GF-D8 (cell line): ENCODE data around the gene LPCAT2.

Experiments used
- DNase-seq: peaks from one replicate; lab custom pipeline; 2025; lab: John Stamatoyannopoulos, UW

LPCAT2 gene, protein sequence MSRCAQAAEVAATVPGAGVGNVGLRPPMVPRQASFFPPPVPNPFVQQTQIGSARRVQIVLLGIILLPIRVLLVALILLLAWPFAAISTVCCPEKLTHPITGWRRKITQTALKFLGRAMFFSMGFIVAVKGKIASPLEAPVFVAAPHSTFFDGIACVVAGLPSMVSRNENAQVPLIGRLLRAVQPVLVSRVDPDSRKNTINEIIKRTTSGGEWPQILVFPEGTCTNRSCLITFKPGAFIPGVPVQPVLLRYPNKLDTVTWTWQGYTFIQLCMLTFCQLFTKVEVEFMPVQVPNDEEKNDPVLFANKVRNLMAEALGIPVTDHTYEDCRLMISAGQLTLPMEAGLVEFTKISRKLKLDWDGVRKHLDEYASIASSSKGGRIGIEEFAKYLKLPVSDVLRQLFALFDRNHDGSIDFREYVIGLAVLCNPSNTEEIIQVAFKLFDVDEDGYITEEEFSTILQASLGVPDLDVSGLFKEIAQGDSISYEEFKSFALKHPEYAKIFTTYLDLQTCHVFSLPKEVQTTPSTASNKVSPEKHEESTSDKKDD

DNA sequence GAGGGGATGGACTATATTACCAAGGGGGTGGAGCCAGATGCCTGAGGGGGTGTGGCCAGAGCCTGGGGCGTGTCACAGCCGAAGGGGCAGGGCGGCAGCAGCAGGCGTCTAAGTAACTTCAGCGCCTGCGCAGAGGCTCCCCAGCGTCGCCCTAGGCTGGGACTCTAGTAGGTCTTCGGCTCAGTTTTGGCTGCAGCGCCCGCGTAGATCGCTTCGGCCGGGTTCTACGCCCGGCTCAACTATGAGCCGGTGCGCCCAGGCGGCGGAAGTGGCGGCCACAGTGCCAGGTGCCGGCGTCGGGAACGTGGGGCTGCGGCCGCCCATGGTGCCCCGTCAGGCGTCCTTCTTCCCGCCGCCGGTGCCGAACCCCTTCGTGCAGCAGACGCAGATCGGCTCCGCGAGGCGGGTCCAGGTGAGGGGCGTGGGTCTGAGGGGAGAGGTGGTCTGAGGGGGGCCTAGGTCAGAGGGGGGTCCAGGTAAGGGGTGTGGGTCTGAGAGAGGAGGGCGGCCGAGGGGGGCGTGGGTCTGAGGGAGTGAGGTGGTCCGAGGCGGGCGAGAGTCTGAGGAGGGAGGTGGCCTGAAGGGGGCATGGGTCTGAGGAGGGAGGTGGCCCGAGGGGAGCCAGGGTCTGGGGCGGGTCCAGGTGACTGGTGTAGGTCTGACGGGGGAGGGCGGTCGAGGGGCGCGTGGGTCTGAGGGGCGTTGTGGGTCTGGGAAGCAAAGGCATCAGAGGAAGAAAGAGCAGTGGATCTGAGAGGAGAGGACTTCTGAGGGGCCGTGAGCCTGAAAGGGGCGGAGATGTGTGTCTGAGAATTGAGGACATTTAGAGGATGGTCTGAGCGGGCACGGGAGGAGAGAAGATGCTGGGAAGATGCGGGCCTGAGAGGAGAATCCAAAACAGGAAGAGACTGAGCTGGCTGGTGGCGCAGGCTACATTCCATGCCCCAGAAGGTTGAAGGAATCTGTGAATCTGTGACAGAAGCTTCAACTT, at the start of gene LPCAT2:
TSS of gene LPCAT2 (plus strand) at position 132 of the 991 bp plus-strand sequence. CDS start at position 242, 110 bp downstream.
- DNase-seq: peak; percentile 78

DNA sequence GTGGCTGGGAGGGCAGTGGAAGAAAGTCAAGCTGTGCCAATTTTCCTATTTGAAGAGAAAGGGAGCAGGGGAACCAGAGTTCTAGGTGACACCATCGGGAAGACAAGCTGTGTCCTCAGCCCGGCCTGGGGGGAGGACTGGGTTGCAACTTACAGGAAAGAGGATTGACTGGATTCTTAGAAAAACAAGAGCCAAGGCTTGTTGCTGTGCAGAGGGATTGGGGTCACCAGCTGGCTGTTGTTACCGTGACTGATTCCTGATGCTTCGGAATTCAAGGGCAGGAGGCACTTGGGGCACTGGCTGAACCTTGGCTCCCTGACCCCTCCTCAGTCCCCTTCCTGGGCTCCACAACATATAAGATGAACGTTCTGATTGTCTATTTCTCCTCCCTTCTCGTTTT, 46.6 kb upstream of the LPCAT2 start:
- no peak for DNase-seq

DNA sequence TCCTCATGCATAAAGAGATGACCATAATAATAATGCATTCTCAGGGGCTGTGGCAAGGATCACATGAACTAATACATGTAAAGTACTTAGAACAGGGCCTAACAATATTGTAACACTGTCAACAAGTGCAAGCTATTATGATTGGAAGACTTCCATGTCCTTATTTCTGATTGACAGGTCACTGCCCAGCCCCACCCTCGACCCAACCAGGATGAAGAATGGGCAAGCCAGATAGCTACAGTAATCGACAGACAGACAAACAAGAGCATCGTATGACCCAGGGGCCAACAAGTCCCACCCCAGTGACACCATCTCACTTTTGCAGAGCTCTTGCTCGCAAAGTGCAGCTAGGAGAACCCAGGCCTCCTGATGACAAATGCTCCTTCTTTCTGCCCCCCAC, 44.5 kb upstream of the LPCAT2 start:
- DNase-seq: no peak

DNA sequence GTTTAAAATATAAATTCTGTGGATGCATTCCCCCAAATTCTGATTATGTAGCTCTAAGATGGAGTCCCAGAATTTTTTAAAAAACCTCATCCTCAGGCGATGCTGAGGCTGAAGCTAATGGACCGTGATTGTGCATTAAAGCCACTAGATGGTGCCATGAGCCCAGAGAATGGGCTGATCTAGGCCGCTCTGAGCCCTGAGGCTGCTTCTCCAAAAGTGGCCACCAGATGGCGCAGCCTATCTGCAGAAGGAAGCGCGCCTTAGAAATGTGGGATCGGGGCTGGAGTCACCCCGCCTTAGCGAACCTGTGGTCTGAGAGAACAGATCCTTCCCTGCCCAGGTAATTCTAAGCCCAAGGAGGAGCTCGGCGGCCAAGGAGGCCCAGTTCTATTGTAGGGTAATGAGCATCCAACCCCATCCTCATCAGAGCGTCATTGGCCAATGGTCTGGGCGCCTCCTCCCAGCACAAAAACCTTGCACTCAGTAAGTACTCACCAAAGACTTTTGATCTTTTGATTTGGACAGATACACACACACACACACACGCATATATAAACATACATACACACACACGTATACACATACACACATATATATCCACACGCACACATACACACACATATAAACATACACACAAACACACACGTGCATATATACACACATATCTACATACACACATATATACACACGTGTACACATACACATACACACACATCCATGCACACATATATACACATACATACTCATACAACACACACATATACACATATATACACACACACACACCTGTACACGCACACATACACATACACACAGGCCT, 43.6 kb upstream of the LPCAT2 start:
- peak; percentile 25 for DNase-seq

DNA sequence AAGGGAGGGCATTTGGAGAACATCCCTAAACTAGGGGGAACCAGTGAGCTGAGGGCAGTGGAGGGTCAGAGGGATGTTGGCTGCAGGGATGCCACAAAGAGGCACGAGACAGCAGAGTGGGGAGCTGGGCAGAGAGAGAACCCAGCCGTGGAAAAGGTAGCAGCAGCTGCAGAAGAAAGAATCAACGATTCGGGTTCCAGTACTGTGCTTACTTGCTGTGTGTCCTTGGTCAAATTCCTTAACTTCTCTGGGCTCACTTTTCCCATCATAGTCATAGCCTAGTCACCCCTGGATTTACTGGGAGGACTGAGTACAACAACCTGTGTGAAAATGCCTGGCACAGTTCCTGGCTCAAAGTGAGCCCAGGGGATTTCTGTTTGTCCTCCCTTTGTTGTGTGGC, 42.7 kb upstream of the LPCAT2 start:
- DNase-seq: no peak

DNA sequence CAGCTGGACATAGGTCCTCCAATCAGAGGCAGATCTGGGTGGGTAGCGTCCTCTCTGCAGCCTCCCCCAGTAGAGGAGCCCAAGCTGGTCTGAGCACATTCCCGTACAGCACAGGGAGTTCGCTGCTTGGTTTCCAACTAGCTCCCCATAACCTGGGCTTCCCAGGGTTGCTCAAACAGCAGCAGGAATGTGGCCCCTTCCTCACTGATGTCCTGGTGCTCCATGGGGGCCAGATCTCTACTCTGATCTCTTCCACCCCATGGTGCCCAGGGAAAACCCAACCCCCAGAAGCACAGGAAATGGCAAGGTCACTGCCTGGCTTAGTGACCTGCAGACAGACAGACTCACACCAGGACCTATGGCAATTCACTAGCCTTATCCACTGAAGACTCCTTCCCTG, 41.0 kb upstream of the LPCAT2 start:
- no peak for DNase-seq

DNA sequence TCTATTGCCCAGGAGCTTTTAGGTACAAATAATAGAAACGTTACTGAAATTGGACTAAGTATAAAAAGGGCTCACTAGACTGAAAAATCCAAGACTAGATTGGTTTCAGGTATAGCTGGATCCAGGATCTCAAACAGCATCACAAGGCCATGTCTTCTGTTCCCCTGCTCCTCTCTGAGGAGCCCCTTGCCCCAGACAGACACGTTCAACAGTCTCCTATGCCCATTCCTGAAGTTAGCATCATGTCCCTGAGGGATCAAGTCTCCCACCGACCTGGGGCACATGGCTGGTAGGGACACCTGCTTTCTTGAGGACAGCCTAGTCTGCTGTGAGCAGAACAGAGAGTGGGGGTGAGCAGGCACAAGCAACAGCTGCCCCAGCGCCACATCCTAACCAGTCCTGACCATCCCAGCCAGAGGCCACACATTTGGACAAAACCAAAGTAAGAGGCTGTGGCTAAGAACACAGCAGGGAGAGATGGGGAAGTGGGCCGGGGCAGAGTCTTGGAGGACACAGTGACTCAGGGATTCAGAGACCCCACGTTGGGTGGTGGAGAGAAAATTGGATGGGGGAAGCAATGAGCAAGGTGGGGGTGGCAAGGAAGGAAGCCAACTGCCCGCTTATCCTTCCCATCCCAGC, 40.4 kb upstream of the LPCAT2 start:
- no peak for DNase-seq

DNA sequence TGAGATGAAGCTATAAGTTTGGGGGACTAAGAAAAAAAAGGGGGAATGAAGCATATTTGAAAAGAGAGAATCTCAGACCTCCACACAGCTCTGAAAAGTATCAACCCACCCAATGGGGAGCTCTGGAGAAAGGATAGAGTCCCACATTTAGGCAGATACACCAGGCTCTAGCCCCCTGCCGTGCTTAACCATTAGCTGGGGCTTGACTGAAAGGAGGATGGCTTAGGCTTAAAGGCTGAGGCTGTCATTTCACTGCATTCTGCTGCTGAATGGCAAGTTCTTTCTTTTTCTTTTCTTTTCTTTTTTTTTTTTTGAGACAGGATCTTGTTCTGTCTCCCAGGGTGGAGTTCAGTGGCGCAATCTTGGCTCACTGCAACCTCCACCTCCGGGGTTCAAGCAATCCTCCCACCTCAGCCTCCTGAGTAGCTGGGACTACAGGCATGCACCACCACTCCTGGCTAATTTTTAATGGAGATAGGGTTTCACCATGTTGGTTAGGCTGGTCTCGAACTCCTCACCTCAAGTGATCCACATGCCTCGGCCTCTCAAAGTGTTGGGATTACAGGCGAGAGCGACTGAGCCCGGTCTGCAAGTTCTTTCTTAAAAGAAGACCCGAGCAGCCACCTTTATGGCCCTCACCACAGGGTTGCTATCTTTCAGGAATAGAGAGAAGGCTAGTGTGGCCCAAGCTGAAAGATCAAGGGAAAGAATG, 38.9 kb upstream of the LPCAT2 start:
- no peak for DNase-seq

DNA sequence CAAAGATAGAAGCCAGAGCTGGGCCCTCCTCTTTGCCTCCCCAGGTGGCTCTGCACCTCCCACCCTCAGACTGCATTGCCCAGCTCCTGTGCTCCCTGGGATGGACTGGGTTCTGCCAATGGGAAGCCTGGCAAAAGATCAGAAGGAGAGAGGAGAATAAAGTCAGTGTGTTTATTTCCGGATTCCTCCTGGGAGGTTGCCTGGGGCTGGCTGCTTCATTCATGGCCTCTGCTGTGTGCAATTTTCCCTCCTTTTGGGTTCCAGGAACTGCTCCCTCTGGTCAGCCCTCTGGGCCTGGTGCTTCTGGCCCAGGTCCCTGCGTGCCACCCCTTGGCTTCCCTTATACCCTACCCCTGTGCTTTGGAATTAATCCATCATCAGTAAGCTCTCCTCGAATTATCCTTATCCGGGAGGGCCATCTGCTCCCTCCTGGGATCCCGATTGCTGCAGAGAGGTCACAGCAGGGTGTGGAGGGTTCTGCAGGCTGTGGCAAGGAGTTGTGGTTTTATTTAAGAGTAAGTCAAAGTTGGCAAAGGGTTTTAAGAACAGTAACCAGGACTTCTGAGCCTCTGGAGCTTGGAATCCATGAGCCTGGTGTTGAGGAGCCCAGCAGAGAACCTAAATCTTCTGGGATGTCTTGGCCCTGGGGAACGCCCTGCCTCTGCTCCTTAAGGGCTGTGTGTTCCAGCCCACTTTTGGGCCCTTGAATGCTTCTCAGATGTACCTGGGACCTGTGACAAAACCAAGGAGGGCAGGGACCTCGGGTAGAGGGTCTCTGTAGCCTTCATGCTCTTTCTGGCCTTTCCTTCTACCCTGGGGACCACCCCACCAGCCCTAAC, 38.1 kb upstream of the LPCAT2 start:
- DNase-seq: no peak

DNA sequence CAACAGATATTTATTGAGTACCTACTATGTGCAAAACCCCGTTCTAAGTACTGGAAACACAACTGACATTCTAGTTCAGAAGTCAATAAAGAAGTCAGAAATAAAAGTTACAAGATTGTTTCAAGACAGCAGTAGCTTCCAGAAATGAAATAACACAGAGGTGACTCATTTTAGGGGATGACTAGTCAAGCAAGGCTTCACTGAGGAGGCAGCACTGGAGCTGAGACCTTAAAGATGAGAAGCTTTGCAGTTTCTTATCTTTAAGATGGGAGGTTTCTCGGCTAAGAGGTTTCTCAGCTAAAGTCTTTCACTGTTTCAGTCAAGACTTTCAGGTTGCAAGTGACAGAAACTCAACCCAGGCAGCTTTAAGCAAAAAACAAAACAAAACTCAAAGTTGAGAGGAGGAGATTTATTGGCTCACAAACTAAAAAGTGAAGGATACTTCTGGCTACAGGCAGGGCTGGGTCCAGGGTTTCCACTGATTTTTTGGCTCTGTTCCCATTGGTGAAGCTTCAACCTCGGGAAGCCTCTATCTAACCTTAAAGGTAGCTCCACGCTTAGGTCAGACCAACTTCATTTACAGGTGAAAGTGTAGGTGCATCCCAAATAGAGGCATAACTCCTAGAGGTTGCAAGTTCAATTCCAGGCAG, 37.3 kb upstream of the LPCAT2 start:
- DNase-seq: no peak

DNA sequence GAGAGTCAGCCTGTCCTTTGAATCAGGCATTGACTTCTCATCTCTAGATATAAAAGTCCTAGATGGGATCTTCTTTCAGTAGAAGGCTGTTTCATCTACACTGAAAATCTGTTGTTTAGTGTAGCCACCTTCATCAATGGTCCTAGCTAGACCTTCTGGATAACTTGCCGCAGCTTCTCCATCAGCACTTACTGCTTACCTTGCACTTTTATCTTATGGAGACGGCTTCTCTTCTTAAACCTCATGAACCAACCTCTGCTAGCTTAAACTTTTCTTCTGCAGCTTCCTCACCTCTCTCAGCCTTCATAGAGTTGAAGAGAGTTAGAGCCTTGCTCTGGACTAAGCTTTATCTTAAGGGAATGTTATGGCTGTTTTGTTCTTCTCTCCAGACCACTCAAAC, 35.3 kb upstream of the LPCAT2 start:
- DNase-seq: no peak

DNA sequence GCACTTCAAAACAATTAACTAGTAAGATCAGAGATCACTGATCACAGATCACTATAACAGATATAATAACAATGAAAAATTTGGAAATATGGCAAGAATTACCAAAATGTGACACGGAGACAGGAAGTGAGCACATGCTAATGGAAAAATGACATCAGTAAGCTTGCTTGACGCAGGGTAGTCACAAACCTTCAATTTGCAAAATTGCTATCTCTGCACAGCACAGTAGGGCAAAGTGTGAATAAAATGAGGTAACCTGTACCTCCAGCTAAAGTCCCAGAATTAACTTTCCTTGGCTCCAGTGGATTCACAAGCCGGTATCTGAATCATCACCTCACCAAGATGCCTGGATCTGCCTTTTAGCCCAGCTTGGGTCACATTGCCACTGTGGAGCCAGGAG, 34.1 kb upstream of the LPCAT2 start:
- DNase-seq: no peak

DNA sequence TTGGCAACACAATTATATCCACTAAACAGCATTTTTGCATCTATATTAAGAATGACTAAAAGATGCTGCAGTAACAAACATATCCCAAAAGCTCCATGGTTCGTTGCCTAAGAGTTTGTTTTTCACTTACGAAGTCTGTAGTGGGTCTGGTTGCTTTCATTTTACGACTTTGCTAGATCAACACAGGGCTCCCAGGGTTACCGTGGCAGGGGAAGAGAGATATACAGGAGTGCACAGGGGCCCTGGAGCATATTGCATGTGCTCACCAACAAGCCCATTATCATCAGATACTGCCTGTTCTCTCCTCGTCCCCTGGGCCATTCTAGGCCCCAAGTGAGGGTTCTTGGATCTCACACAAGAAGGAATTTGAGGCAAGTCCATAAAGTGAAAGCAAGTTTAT, 33.0 kb upstream of the LPCAT2 start:
- no peak for DNase-seq

DNA sequence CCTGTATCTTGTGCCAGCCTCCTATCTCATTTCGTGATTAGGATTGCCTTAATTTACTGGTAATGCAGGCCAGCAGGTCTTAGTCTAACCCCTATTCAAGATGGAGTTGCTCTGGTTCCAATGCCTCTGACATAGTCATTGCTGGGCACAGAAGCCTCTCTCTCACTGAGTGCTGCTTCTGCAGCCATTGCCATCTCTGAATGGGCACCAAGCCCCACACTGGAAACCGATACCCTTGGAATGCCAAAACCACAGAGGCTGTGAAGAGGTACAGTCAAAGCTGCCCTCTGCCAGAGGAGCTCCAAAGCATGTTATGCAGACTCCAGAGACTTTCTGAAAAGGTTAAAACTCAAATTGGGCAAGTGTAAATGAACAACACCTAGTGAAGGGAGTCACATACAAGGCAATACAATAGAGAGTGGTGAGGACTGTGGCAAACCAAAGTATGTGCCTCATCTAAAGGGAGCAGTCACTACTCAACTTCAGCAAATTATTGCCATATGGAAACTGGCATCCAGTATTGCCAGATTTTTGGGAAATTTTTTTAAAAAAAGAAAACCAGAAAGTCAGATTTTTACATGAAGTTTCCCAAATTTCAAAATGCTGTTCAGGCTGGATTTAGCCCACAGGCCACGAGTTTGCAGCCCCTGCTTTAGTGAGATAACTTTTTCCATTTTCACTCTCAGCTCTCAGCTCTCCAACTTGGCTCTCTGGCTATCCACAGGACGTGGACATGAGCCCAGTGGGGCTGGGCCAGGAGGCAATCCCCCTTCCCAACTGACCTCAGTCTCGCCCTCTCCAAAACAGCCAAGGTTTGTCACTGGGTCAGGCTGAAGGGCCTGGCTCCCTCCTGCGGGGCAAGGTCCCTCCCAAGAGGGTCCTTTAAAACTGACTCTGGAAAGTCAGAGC, 32.0 kb upstream of the LPCAT2 start:
- DNase-seq: no peak

DNA sequence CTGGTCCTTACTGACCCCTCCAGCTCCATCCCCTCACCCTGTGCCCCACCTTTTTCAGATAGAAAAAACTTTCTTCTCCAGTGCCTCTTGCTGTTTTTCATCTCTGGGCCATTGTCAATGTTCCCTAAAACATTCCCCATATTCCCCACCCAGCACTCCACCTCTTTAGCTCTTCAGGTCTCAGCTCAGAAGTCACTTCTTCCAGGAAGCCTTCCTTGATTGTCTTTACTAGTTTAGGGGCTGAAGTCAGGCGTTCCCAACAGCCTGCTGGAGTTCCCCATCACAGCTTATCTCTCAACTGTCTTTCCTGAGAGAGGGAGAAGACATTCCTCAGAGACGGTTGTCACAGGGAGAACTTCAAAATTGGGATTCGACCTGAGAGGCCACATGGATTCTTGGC, 31.1 kb upstream of the LPCAT2 start:
- no peak for DNase-seq

DNA sequence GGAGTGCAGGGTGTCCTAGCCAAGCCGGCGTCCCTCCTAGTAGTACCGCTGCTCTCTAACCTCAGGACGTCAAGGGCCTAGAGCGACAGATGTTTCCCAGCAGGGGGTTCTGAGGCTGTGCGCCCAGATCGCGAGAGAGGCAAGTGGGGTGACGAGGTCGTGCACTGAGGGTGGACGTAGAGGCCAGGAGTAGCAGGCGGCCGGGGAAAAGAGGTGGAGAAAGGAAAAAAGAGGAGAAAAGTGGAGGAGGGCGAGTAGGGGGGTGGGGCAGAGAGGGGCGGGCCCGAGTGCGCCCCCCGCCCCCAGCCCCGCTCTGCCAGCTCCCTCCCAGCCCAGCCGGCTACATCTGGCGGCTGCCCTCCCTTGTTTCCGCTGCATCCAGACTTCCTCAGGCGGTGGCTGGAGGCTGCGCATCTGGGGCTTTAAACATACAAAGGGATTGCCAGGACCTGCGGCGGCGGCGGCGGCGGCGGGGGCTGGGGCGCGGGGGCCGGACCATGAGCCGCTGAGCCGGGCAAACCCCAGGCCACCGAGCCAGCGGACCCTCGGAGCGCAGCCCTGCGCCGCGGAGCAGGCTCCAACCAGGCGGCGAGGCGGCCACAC, 29.9 kb upstream of the LPCAT2 start, which contains the start of gene MMP2:
TSS of gene MMP2 (plus strand) at position 372 of the 603 bp plus-strand sequence. CDS start 282 bp downstream, outside the sequence.
- no peak for DNase-seq

DNA sequence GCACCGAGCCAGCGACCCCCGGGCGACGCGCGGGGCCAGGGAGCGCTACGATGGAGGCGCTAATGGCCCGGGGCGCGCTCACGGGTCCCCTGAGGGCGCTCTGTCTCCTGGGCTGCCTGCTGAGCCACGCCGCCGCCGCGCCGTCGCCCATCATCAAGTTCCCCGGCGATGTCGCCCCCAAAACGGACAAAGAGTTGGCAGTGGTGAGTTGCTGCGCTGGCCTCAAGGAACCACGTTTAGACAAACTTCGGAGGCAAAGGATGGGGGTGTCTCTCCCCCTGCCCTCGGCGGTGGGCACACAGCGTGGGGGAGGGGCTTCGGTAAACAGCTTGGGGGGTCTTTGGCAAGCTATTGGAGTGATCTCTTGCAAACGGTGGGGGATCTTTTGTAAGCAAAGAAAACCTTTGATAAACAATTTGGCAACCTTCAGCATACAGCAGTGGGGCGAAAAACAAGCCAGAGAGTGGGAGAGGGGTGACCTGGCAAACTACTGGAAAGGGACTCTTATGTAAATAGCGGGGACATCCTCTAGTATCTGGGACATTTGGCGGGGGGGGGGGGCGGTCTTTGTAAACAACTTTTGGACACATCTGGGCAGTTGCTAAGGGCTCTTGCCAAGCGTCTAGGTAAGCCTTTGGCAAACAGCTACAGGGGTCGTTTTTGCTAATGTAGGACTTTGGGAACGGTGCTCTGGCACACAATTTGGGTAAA, 29.3 kb upstream of the LPCAT2 start:
- no peak for DNase-seq
